ENCODE data around the gene ADAMTS3. TPM values are rescaled to one million over a fixed set of nuclear protein-coding genes. Genes with fewer than 3 reads are reported as not detected.

The ADAMTS3 gene
- total and polyA plus RNA-seq, 9 of the 15 experiments (the other 6 are each of a cell fraction or from before 2014, with no cell fraction given): 4.0 to 18.0 (median 12.1) TPM

- TF ChIP-seq MGA (IDR thresholded peaks at IDR 0.05): peak; percentile 46
- no peak for TF ChIP-seq TCF7L2 (IDR thresholded peaks at IDR 0.05; ENCODE audit: low read depth, low read length)
- TF ChIP-seq GTF2F1 (IDR thresholded peaks at IDR 0.05; ENCODE audit: low read depth, low read length): no peak
- no peak for TF ChIP-seq NUFIP1 (IDR thresholded peaks at IDR 0.05; ENCODE audit: partially characterized antibody)
- TF ChIP-seq TSC22D4 (tag; IDR thresholded peaks at IDR 0.05): no peak
- TF ChIP-seq JUNB (CRISPR knock-in tag; conservative IDR thresholded peaks at IDR 0.05): no peak
- peak; percentile 61 for TF ChIP-seq BRD9 (IDR thresholded peaks at IDR 0.05; ENCODE audit: low read depth, partially characterized antibody)
- TF ChIP-seq CCAR2 (IDR thresholded peaks at IDR 0.05; ENCODE audit: low read depth, low read length): no peak
- TF ChIP-seq SMAD4 (CRISPR knock-in tag; conservative IDR thresholded peaks at IDR 0.05): peak; percentile 64
- TF ChIP-seq PURB (CRISPR knock-in tag; IDR thresholded peaks at IDR 0.05; ENCODE audit: low read depth): no peak
- peak; percentile 89 for TF ChIP-seq SUPT5H (IDR thresholded peaks at IDR 0.05)
- TF ChIP-seq CREB1 (IDR thresholded peaks at IDR 0.05): no peak; the same call in 1 of the 2 replicates
- TF ChIP-seq CREB1 (CRISPR knock-in tag; IDR thresholded peaks at IDR 0.05): peak; percentile 49; the same call in 1 of the 2 replicates
- TF ChIP-seq NFE2L1 (tag; IDR thresholded peaks at IDR 0.05; ENCODE audit: borderline replicate concordance, low read depth): no peak
- TF ChIP-seq RB1 (IDR thresholded peaks at IDR 0.05; ENCODE audit: low read depth): peak; percentile 55; the same call in 1 of the 2 replicates
- TF ChIP-seq DNMT1 (IDR thresholded peaks at IDR 0.05): 0 out of 2 replicates have a peak, but pooled peaks have one; percentile 72
- peak; percentile 60 for TF ChIP-seq MEIS2 (IDR thresholded peaks at IDR 0.05; ENCODE audit: partially characterized antibody)
- TF ChIP-seq POLR2AphosphoS2 (IDR thresholded peaks at IDR 0.05; ENCODE audit: low read length): no peak
- TF ChIP-seq HLTF (IDR thresholded peaks at IDR 0.05): peak; percentile 57; the same call in 1 of the 2 replicates
These were observed at the start of gene ADAMTS3 (continued) for GRCh38 chr4:72568959-72569718.

All from K562 (cell line).